K562 (cell line): Measurements from ENCODE around the gene RPS27. TPM values are rescaled to one million over a fixed set of nuclear protein-coding genes. Genes with fewer than 3 reads are reported as not detected.
A peak's percentile ranks its signal among the peaks of the same experiment; 100 is the strongest.

Experiments
- ATF2 ChIP-seq: sonication (generic); formaldehyde crosslinking; IDR thresholded peaks from 2 replicates; pipeline ENCODE4 v1.8.1; 2022; ENCODE audit warnings: missing genetic modification reagents
- ATF6 ChIP-seq: sonication (generic); formaldehyde crosslinking; IDR thresholded peaks from 2 replicates; pipeline ENCODE4 v1.4.0; 2020; ENCODE audit warnings: mild to moderate bottlenecking, missing genetic modification reagents
- DPF2 ChIP-seq: fragments of 450-650 bp; IDR thresholded peaks from 2 replicates; pipeline ENCODE4 v1.6.1; 2016
- E2F1 ChIP-seq: sonication (generic); formaldehyde crosslinking; IDR thresholded peaks from 2 replicates; pipeline ENCODE4 v1.8.1; 2023; ENCODE audit warnings: mild to moderate bottlenecking, missing genetic modification reagents, moderate library complexity
- GTF2E2 ChIP-seq: fragments of 200-800 bp; sonication (Bioruptor generic); IDR thresholded peaks from 2 replicates; pipeline ENCODE4 v1.6.1; 2016; ENCODE audit warnings: missing genetic modification characterization, missing compliant biosample characterization
- MYC ChIP-seq, 2 experiments: fragments of 250-450 bp in 1 of 2; sonication (Bioruptor Pico) in 1 of 2; IDR thresholded peaks; 2 replicates each; pipeline versions ENCODE4 v1.5.1 to v1.6.1; 2012 to 2021; ENCODE audit warnings: low read depth in 2 of 2, borderline replicate concordance in 1 of 2, improper control_type of control experiment in 1 of 2, low read length in 1 of 2, mild to moderate bottlenecking in 1 of 2, moderate library complexity in 1 of 2
- RFX1 ChIP-seq: fragments of 450-650 bp; IDR thresholded peaks from 2 replicates; pipeline ENCODE4 v1.6.1; 2016; ENCODE audit warnings: mild to moderate bottlenecking, moderate library complexity
- SMC3 ChIP-seq: conservative IDR thresholded peaks from 2 replicates; pipeline ENCODE4 v1.6.1; 2011; ENCODE audit warnings: low read depth, low read length, improper control_type of control experiment; ENCODE audit not compliant: insufficient read depth
- STAT6 ChIP-seq: sonication (generic); formaldehyde crosslinking; IDR thresholded peaks from 2 replicates; pipeline ENCODE4 v1.8.1; 2023; ENCODE audit warnings: mild to moderate bottlenecking, missing genetic modification reagents
- TAL1 ChIP-seq: fragments of 450-650 bp; IDR thresholded peaks from 2 replicates; pipeline ENCODE4 v1.6.1; 2016; ENCODE audit warnings: mild to moderate bottlenecking
- ZHX1 ChIP-seq: fragments of 150-350 bp; conservative IDR thresholded peaks from 2 replicates; pipeline ENCODE4 v1.6.1; 2014; ENCODE audit warnings: low read length
- ZNF175 ChIP-seq: fragments of 200-800 bp; sonication (Bioruptor generic); IDR thresholded peaks from 2 replicates; pipeline ENCODE4 v1.6.1; 2016; ENCODE audit warnings: low read depth, mild to moderate bottlenecking, missing genetic modification characterization, missing compliant biosample characterization
- ZNF280A ChIP-seq: fragments of 450-650 bp; IDR thresholded peaks from 2 replicates; pipeline ENCODE4 v1.6.1; 2018; ENCODE audit warnings: mild to moderate bottlenecking, low read depth; ENCODE audit not compliant: partially characterized antibody
- polyA plus RNA-seq, 8 experiments: library from polyadenylated mRNA; depleted of rRNA in 4 of 8; stranded (reverse) in 5 of 8; unstranded in 3 of 8; fragments of >200 nt; fragmentation: Nextera tagmentation in 2 of 8; fragmentation: Illumina TruSeq in 1 of 8; extraction: Ambion mirVana in 2 of 8; extraction: Trizol in 1 of 8; gene quantifications; 2 replicates each; pipeline versions ENCODE4 v1.2.1 to v1.2.3, GENCODE V29; 2011 to 2014; ENCODE audit warnings: inconsistent platforms in 1 of 8, missing spikeins in 1 of 8
- total RNA-seq, 7 experiments: library from RNA; depleted of rRNA in 6 of 7; stranded (reverse); fragments of >200 nt in 6 of 7; fragmentation: Illumina TruSeq in 2 of 7; extraction: Trizol in 2 of 7; gene quantifications; 2 replicates each; pipeline versions ENCODE4 v1.2.1 to v1.2.3, GENCODE V29; 2011 to 2021; ENCODE audit warnings: low replicate concordance in 1 of 7

The RPS27 gene
- total and polyA plus RNA-seq, 9 of the 15 experiments (the other 6 are each of a cell fraction or from before 2014, with no cell fraction given) = 2,091 to 9,377 (median 6,706) TPM

GRCh38 chr1:153990468-153991150, at the start of gene RPS27 (continued):
- peak; percentile 98 for TF ChIP-seq ZHX1
- TF ChIP-seq ZNF175 (CRISPR knock-in tag) = peak; percentile 89
- no peak for TF ChIP-seq ATF2 (CRISPR knock-in tag)
- TF ChIP-seq SMC3 = no peak
- no peak for TF ChIP-seq ATF6 (CRISPR knock-in tag)
- TF ChIP-seq RFX1 = no peak
- no peak for TF ChIP-seq ZNF280A
- TF ChIP-seq DPF2 = peak; percentile 25; the same call in 1 of the 2 replicates
- TF ChIP-seq GTF2E2 (tag) = peak; percentile 92; the same call in 1 of the 2 replicates
- no peak for TF ChIP-seq TAL1
- no peak for TF ChIP-seq STAT6 (CRISPR knock-in tag)
- peak; percentile 89 for TF ChIP-seq E2F1
- TF ChIP-seq MYC (IDR thresholded peaks at IDR 0.05; ENCODE audit: low read depth, low read length) = peak; percentile 95
- TF ChIP-seq MYC (CRISPR knock-in tag; IDR thresholded peaks at IDR 0.05; ENCODE audit: borderline replicate concordance, low read depth) = peak; percentile 82; the same call in 1 of the 2 replicates
